RWPE1 (cell line): ENCODE measurements around the gene PCDHGA1.
A peak's percentile ranks its signal among the peaks of the same experiment; 100 is the strongest.
"Not testable (repeated sequence)": the region's sequence is repeated elsewhere in the genome, so short reads cannot be mapped to it uniquely, and the experiment has no call there.

ENCODE experiments used
- CTCF ChIA-PET: fragments of 350-600 bp; sonication (Branson Sonifier 250); formaldehyde crosslinking; extraction: SDS; loops from one replicate; lab custom pipeline; 2021; lab: Yijun Ruan, JAX
- POLR2A ChIA-PET: fragments of 400-600 bp; formaldehyde crosslinking; extraction: SDS; loops from one replicate; lab custom pipeline; 2020; ENCODE audit warnings: antibody characterized with exemption; ENCODE audit not compliant: low non-redundant PET; lab: Yijun Ruan, JAX
- DNase-seq: peaks from one replicate; pipeline ENCODE4 v3.0.0; 2012; ENCODE audit warnings: low spot score
- H3K27ac ChIP-seq: fragments of 450-650 bp; 2 replicates; pipeline ENCODE4 v1.5.1; 2017
- CTCF ChIP-seq: fragments of 450-650 bp; conservative IDR thresholded peaks from 2 replicates; pipeline ENCODE4 v1.5.1; 2017; ENCODE audit warnings: low read depth, mild to moderate bottlenecking

PCDHGA1 gene

GRCh38 chr5:141427783-141428426 lies 97.6 kb downstream of the PCDHGA1 start:
- ChIA-PET POLR2A (no interaction called here), CTCF (interaction anchor here (0.5 to 0.8 kb wide), 3 partner anchors 10 to 80 kb away, joined by 3 to 5 read pairs (median 4); partner anchors contain the start of gene PCDHGB7)
- H3K27ac ChIP-seq, result no peak overlapping the region
- no peak for TF ChIP-seq CTCF
- no peak for DNase-seq

GRCh38 chr5:141430332-141431113 lies 100.2 kb downstream of the PCDHGA1 start, which contains the start of gene PCDHGA12:
Gene PCDHGA12 (plus strand): TSS chr5:141430507. CDS start chr5:141430760, 253 bp downstream.
- no peak within 1 kb of the TSS for H3K27ac ChIP-seq
- CTCF ChIA-PET, result interaction anchor here (0.6 to 1.5 kb wide), 9 partner anchors 90 to 337 kb away, joined by 3 to 8 read pairs (median 4); partner anchors contain the start of gene PCDHB11
- DNase-seq, result peak; percentile 60
- TF ChIP-seq CTCF, result no peak
- POLR2A ChIA-PET, result no interaction called here

GRCh38 chr5:141431286-141431685 lies 101.0 kb downstream of the PCDHGA1 start:
- TF ChIP-seq CTCF, result no peak
- H3K27ac ChIP-seq, result no peak overlapping the region
- DNase-seq, result no peak
- ChIA-PET POLR2A (no interaction called here), CTCF (interaction anchor here (0.5 to 1.5 kb wide), 3 partner anchors 42 to 133 kb away, joined by 4 to 7 read pairs (median 4); no protein-coding TSS in a partner anchor)

GRCh38 chr5:141432308-141432707 lies 102.0 kb downstream of the PCDHGA1 start:
- DNase-seq, POLR2A ChIA-PET: not testable (repeated sequence)
- CTCF ChIA-PET, result interaction anchor here (0.6 kb wide), 1 partner anchor 125 kb away, joined by 3 read pairs; no protein-coding TSS in a partner anchor

GRCh38 chr5:141432726-141433125 lies 102.4 kb downstream of the PCDHGA1 start:
- H3K27ac ChIP-seq, POLR2A ChIA-PET, DNase-seq: not testable (repeated sequence)
- CTCF ChIA-PET, result interaction anchor here (0.6 kb wide), 2 partner anchors 11 to 125 kb away, joined by 3 read pairs; no protein-coding TSS in a partner anchor

More at GRCh38 chr5:141432308-141432707, 102.0 kb downstream of the PCDHGA1 start:
- H3K27ac ChIP-seq, result not testable (repeated sequence)

GRCh38 chr5:141434006-141434405 lies 103.7 kb downstream of the PCDHGA1 start:
- no peak for TF ChIP-seq CTCF
- POLR2A ChIA-PET, result no interaction called here
- H3K27ac ChIP-seq, result no peak overlapping the region
- CTCF ChIA-PET, result no interaction called here
- DNase-seq, result no peak

- TF ChIP-seq CTCF, result no peak
- DNase-seq, result no peak
- ChIA-PET CTCF (no interaction called here), POLR2A (no interaction called here)
- H3K27ac ChIP-seq, result no peak overlapping the region
These were observed 106.9 kb downstream of the PCDHGA1 start for GRCh38 chr5:141437221-141437620.
